GM19463 (cell line): ENCODE data around the gene GFPT1.
A peak's percentile ranks its signal among the peaks of the same experiment; 100 is the strongest.
"Not testable (repeated sequence)": the region's sequence is repeated elsewhere in the genome, so short reads cannot be mapped to it uniquely, and the experiment has no call there.

Experiments used
- ATAC-seq: cut with Tn5 transposase; IDR thresholded peaks from one replicate; pipeline ENCODE4 v1.9.1; 2021; ENCODE audit warnings: mild to moderate bottlenecking, moderate library complexity; ENCODE audit not compliant: unreplicated experiment

The GFPT1 gene

DNA sequence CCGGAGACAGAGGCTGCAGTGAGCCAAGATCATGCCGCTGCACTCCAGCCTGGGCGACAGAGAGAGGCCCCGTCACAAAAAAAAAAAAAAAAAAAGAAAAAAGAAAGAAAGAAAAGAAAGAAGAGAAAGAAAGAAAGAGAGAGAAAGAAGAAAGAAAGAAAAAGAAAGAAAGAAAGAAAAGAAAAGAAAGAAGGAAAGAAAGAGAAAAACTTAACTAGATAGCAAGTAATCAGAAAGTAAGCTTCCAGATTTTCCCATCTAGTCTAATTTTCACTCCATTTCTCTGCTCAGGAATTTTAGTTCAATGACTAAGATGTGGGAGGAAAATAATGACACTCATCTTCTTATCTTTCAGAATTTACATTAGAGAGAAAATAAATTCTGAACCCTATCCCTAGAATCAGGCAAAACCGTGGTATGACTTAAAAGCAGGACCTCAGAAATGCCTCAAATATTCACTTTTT lies 2.4 kb downstream of the GFPT1 start:
- no peak for ATAC-seq

DNA sequence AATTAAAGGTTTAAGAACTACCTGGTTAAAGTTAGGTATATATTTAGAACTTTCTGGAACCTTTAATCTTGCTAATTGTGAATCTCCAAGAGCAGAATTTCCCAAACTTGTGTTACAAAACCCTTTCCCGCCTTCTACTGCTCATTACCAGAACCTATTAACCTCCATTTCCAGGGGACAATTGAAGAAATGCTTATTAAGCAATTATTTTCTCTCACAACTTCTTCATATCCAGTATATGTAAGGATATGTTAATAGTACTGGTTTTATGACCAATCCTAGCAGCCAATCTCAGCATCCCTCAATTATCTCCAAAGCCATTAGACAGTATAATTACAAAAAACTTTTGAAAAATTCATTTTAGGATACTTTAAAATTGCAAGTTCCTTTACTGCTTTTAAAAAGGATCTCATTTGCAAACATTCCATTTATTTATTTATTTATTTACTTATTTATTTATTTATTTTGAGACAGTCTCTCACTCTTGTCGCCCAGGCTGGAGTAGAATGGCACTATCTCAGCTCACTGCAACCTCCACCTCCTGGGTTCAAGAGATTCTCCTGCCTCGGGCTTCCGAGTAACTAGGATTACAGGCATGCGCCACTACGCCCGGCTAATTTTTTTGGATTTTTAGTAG lies 3.7 kb downstream of the GFPT1 start:
- ATAC-seq: no peak

DNA sequence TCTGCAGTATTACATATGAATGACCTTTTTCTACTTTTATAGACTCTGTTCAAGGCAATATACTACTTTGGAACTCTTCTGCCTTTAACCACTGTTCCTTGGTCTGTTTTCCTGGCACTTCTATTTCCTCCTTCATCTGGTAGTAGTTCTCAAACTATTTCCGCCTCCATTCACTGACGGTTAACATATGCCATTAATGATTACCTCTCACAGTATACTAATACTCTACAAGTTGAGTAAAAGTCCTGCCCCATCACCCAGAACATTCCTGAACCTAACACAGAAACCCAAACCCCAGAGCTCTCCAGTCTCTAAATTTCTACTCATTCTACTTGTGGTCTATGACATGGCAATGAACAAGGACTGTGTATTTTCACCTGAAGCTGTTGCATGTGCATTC lies 4.5 kb downstream of the GFPT1 start:
- ATAC-seq: peak; percentile 21

DNA sequence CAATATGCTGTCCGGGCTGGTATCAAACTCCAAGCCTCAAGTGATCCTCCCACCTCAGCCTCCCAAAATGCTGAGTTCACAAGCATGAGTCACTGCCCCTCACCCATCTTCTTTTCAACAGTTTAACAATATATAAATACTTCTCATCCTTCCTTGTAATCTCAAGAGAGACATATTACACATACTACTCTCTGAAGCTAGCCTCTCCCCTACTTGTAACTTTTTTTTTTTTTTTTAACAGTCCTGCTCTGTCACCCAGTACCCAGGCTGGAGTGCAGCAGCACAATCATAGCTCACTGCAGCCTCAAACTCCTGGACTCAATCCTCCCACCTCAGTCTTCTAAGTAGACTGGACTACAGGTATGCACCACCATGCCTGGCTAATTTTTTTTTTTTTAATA lies 5.7 kb downstream of the GFPT1 start:
- ATAC-seq: no peak

DNA sequence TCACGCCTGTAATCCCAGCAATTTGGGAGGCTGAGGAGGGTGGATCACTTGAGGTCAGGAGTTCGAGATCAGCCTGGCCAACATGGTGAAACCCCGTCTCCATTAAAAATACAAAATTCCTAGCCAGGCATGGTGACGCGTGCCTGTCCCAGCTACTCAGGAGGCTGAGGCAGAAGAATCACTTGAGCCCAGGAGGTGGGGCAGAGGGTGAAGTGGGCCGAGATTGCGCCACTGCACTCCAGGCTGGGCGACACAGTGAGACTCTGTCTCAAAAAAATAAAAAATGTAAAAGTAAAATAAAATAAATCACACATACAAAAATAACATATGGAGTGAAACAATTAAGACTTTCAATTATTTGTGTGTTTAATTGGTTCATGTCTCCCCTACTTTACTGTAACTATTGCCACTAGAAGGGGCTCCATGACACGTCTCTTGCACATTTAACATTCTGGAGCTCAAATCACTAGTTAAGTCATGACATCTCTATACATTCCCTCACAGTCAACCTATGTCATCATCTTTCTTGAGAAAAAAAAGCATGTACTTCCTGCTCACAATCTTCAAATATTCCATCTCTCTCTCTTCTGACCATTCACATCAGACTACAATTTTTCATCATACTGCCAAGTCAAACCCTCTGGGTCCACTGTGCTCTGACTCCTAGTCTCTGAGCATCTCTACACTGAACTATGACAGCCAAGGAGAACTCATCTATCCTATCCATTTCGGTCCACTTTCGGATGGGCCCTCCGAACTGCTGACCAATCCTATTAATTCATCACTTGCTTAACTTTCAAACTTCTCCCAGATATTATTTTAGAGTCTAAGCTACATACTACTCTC lies 6.7 kb downstream of the GFPT1 start:
- no peak for ATAC-seq

DNA sequence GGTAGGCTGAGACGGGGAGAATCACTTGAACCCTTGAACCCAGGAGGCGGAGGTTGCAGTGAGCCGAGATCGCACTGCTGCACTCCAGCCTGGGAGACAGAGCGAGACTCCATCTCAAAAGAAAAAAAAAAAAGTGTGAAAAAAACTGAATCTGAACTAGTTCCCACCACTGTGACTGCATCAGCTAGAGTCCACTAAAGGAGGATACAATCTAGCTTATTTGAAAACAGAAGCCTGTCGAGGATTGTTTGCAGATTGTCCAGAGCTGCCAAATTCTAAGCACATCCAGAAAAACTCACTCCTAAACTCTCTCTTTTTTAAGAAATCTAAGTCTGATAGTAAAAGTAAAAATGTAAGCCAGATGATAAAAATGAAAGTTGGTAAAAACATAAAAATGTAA lies 10.6 kb downstream of the GFPT1 start:
- ATAC-seq: no peak

DNA sequence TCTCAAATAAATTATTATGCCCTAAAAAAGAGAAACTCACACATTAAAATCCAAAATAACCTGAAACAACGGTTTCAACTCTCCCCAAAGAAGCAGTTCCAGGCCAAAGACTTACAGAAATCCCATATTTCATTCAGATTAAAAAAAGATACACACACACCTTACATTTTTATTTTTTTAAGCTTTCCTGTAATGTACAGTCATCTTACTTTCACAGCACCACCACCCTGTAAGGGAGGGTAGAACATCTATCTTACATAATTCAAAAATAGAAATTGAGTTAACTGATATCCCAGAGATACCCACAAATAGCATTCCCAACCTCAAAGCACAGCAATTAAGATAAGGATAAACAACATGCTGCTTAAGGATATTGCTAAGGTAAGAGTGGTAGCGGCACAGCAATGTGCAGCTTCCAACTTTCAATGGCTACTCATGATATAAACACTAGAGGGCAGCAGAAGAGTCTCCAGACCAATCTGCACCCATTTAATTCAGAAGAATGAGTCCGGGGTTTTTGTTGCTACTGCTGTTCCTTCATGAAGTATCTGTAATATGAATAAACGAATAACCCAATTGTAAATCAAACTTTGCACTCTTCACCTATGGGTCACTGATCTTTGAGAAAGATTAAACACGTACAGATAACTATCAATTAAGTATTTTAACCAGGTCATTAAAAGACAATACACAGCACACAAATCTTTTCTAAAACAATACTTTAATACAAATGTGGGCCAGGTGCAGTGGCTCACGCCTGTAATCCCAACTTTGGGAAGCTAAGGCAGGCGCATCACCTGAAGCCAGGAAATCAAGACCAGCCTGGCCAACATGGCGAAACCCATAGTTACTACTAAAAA lies 11.3 kb downstream of the GFPT1 start:
- ATAC-seq: no peak

DNA sequence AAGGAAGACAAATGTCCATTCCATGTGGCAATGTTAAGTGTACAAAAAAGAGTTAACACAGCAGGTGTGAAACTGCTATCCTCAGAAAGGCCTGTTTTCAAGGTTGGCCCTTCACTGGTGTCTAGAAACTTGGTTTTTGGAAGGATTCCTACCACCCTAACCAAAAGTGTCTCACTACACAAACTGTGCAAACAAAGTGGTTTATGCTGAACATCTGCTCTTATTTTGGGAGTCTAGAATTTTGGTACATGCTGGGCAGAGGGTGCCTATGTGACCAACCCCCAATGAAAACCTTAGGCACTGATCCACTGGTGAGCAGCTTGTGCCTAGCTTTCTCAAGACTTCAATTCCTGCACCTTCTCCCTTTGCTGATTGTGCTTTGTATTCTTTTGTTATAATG lies 14.3 kb downstream of the GFPT1 start:
- ATAC-seq: no peak

DNA sequence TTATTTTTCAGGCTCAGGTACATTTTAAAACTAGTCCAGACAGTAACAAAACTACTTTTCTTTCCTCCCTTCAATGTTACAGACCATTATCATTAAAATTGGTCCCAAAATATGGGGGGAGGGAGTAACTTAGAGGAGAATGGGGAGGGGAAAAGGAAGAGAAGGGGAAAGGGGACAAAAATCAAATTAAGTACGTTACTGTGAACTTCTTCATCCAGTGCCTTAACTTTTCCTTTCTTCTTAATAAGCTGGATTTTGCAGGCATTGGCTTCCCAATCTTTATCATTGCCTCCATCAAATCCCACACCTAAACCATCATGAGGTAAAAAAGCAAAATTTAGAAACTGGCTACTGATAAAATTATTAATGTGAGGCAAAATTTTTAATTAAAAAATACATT lies 17.2 kb downstream of the GFPT1 start:
- ATAC-seq: no peak

DNA sequence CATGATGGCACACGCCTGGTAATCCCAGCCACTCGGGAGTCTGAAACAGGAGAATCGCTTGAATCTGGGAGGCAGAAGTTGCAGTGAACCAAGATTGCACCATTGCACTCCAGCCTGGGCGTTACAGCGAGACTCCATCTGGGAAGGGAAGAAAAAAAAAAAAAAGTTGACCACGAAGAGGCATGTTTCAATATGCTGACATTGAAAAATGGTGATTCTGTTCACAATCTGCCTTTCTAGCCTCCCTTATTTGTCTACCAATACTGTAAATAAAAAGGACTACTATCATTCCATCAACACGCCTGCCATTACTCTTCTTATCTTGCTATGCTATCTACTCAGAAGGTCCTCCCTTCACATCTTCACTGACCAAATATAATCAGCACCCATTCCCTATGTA lies 18.4 kb downstream of the GFPT1 start:
- no peak for ATAC-seq

DNA sequence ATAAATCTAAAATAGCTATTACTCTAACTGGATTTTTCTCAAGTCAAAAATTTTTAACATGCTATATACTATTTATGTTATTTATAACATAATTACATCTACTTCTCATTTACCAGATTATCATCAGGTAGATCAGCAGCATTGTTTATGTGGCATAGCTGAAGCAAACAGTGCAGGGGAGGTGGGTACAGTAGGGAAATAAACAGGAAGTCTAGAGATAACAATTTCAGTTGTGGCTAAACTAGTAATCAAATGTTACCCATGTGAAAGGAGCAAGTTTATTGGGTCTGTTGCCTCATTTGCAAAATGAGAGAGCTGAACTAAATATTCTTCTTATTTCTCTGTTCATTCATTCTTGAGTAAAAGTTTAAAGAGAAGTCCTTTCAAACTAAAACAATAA lies 27.7 kb downstream of the GFPT1 start:
- no peak for ATAC-seq

DNA sequence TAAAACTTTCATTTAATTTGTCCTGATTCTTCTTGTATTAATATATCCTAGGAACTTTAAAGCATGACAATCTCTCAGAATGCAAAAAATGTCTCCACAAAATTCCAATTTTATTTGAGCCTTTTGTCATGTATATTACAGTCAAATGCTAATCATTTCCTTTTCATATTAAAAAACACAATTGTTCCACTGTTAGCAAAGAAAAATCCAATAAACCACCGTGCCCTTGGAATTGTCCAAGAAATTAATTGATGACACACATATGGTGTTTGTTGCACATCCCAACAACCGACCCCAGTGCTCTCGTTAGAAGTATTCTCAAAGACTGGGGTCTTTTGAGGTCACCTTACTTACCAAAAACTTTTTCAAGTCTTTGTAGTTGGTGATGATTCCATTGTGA lies 28.1 kb downstream of the GFPT1 start:
- no peak for ATAC-seq

DNA sequence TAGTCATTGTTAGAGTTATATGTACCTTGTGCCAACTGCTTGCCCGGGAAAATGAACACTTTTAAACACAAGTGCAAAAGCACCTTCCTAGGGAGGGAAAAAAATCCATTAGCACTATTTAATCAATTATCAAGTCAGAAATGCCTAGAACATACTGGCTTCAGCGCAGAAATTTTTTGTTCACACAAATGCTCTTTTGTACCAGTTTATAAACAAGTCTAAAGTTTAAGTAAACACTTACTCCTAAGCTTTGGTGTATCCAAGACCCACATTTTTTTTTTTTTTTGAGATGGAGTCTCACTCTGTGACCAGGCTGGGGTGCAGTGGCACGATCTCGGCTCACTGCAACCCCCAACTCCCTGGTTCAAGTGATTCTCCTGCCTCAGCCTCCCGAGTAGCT lies 30.6 kb downstream of the GFPT1 start:
- ATAC-seq: no peak

DNA sequence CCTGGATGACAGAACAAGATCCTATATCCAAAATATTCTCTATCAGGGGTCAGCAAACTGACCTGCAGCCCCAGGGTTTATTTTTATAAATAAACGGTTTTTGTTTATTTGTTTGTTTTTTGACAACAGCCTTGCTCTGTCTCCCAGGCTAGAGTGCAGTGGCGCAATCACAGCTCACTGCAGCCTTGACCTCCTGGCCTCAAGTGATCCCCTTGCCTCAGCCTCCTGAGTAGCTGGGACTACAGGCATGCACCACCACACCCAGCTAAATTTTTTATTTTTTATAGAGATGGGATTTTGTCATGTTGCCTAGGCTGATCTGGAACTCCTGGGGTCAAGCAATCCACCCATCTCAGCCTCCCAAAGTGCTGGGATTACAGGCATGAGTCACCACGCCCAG lies 32.1 kb downstream of the GFPT1 start:
- not testable (repeated sequence) for ATAC-seq

DNA sequence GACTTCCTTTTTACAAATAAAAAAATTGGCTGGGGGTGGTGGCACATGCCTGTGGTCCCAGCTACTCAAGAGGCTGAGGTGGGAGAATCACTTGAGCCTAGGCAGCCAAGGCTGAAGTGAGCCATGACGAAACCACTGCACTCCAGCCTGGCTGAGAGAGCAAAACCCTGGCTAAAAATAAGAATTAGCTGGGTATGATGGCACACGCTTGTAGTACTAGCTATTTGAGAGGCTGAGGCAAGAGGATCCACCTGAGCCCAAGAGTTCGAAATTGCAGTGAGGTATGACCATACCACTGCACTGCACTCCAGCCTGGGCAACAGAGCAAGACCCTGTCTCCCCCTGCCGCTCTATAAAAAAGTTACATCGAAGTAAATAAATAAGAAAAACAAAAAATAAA lies 33.7 kb downstream of the GFPT1 start:
- no peak for ATAC-seq

DNA sequence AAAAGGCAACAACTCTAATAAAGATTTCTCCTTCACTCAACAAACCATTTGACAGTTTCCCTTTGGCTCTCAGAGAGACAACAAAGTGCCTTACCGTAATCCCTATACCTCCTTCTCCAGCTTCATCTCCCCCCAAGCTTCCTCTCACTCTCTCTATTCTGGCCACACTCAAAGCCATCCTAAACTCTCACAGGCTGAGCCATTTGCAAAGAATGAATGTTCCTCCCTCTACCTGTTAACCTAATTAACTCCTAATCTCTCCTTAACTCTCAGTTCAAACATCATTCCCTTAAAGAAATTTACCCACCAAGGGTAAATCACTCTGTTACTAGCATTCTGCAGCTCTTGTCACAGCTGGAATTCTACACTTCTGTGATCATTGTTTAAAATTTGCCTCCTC lies 38.2 kb downstream of the GFPT1 start:
- ATAC-seq: no peak

DNA sequence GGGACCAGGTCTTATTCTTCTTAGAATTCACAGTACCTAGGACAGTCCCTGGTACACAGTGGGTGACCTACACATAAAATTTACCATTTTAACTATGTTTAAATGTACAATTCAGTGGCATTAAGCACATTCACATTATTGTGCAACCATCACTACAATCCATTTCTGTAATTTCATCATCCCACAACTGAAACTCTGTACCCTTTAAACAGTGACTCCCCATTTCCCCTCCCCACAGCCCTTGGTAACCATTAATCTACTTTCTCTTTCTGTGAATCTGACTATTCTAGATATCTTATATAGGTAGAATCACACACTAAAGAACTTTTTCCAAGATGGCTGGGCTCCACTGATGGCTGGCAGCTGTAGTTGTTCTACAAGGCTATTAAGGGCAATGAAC lies 41.6 kb downstream of the GFPT1 start:
- peak; percentile 75 for ATAC-seq

DNA sequence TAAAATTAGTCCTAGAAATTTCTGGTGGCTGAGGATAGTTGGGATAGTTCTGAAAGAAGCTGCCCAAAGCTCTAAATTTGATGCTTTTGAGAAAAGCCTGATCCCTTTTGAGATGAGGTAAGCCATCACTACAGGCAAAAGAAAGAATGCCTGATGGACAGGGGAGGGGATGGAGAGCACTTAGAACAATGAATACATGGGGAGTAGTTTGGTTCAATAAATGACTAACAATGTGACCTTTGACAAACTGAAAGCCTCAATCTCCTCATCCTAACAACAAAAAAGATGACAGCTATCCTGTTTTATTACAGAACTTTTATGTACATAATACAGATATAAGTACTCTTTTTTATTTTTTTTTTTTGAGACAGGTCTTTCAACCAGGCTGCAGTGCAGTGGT lies 42.7 kb downstream of the GFPT1 start:
- ATAC-seq: no peak

DNA sequence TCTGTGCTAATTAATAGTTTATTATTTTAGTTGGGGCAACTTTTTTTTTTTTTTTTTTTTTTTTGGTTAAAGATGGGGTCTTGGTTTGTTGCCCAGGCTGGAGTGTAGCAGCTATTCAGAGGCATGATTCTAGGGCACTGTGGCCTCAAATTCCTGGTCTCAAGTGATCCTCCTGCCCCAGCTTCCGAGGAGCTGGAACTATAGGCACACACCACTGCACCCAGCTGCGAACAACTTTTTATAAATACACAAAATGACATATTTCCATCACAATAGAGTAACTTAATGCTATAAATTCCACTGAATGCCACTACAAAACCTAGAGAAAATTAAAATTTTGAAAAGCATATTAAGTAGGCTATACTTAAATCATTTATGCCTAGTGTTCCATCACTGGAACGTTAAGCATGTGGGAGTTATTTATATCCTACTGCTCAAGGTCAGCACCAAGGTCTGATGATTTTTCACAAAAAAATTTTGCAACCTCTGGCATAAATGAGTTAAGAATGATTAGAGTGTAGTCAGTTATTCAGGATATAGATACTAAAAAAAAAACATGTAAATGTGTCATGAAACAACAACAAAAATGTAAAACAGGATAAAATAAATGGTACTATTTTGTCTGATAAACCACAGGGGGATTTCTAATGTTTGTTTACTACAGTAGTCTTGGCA lies 46.8 kb downstream of the GFPT1 start:
- ATAC-seq: no peak

DNA sequence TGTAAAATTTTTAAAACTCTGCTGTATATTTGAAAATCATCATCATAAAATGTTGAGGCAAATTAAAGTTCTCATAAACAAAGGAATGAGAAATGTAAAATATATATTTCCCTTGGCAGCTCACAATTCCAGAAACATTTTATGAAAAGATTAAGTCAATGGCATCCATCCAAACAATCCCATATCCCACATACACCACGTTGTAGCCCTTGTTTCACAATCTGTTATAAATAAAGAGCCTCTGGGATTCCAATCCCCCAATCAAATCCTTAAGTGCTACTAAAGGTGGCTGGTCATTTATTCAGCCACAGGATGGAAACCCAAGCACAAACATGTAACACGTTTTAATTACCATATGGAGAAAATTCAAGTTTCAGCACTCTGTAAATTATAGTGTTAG lies 51.7 kb downstream of the GFPT1 start:
- no peak for ATAC-seq

DNA sequence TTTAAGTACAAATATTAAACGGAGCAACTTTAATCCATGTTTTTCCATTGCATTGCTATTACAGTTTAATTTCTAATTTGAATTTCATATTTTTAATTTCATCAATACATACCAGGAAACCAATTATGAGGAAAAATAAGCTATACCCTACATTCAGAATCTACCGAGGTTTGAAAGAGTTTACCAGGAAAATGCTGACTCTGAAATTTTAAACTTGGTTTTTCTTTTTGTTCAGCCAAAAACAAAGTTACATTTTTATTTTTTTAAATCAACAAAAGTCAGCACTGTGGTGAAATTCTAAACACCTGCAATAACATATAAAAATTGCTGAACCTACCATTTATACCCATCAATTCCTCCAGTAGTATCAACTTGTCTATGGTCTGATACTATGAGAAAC lies 53.7 kb downstream of the GFPT1 start:
- ATAC-seq: no peak
